Midbrain (tissue), 1 donor: Measurements from ENCODE around the gene GPR137C.
"Not testable (repeated sequence)": the region's sequence is repeated elsewhere in the genome, so short reads cannot be mapped to it uniquely, and the experiment has no call there.

Source experiments
- DNase-seq: peaks from one replicate; lab custom pipeline; 2025; lab: John Stamatoyannopoulos, UW

Gene GPR137C

DNA sequence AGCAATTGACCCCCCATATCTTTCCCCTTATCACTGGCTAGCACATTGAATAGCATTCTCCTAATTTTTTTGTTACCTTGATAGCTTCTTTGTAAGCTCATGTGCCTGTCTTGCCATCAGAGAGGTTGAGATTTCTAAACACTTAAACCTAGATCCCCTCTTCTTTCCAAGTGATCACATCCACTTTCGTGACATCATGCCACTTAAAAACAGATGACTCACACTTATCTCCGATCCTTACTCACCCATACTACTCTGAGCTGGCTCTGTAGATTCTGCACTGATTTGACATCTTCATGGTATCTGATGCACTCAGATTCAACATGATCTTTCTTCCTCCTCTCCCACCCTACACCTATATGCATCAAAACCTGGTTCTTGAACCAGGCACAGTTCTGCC, 10.5 kb downstream of the GPR137C start:
- no peak for DNase-seq

DNA sequence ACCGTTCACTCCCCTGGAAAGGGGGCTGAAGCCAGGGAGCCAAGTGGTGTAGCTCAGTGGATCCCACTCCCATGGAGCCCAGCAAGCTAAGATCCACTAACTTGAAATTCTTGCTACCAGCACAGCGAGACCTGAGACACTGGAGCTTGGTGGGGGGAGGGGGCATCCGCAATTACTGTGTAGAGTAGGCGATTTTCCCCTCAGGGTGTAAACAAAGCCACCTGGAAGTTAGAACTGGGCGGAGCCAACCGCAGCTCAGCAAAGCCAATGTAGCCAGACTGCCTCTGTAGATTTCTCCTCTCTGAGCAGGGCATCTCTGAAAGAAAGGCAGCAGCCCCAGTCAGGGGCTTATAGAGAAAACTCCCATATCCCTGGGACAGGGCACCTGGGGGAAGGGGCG, 15.8 kb downstream of the GPR137C start:
- DNase-seq: not testable (repeated sequence)

DNA sequence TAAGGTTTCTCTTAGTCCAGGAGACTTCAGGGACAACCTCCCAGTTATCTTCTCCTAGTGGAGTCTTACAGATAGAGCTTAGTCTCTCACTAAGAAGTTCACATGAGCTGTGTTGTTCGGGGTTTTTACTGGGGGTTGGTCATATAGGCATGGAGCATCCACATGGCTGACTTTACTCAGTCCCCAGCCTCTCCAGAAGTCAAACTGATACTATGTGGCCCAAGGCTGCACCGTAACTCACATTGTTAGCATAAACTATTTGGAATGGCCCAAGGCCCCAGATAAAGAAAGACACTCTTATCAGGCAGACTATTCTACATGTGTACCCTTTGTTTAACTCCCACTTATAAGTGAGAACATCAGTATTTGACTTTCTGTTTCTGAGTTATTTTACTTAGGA, 23.2 kb downstream of the GPR137C start:
- DNase-seq: no peak

DNA sequence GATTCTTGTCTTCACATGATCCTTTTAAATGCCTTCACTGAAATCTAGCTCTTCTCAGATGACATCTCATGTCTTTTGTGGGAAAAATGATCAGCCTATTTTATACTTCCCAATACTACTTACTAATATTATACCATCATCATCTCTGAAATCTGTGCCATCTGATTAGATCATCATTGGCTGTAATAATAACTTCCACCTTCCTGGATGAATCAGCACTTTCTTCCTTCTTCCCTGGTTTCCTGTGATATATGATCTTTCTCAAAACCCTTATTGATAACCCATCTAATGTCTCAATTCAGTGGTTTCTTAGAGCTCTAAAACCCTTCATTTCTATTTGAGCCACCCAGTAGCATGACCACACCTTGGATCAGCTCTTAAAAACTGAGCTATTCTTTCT, 30.9 kb downstream of the GPR137C start:
- DNase-seq: no peak

DNA sequence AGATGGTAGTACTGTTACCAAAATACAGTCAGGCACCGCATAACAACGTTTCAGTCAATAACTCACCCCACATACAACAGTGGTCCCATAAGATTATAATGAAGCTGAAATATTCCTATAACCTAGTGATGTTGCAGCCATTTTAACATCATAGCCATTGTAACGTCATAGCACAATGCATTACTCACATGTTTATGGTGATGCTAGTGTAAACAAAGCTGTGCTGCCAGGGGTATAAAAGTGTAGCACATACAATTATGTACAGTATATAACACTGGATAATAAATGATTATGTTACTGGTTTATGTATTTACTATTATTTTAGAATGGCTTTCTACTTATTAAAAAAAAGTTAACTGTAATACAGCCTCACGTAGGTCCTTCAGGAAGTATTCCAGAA, 37.0 kb downstream of the GPR137C start:
- DNase-seq: no peak

DNA sequence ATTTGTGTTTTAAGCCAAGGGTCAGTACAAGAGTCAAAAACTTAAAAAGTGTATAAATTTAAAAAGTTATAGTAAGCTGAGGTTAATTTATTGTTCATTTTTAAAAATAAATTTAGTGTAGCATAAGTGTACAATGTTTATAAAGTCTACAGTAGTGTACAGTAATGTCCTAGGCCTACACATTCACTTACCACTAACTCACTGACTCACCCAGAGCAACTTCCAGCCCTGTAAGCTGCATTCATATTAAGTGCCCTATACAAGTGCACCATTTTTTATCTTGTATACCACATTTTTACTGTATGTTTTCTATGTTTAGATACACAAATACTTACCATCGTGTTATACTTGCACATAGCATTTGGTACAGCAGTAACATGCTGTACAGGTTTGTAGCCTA, 37.7 kb downstream of the GPR137C start:
- DNase-seq: no peak

DNA sequence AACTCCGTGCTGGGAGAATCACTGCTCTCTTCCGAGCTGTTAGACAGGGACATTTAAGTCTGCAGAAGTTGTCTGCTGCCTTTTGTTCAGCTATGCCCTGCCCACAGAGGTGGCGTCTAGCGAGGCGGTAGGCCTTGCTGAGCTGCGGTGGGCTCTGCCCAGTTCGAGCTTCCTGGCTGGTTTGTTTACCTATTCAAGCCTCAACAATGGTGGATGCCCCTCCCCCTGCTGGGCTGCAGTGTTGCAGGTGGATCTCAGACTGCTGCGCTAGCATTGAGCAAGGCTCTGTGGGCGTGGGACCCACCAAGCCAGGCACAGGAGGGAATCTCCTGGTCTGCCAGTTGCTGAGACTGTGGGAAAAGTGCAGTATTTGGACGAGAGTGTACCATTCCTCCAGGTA, 43.7 kb downstream of the GPR137C start:
- DNase-seq: no peak

DNA sequence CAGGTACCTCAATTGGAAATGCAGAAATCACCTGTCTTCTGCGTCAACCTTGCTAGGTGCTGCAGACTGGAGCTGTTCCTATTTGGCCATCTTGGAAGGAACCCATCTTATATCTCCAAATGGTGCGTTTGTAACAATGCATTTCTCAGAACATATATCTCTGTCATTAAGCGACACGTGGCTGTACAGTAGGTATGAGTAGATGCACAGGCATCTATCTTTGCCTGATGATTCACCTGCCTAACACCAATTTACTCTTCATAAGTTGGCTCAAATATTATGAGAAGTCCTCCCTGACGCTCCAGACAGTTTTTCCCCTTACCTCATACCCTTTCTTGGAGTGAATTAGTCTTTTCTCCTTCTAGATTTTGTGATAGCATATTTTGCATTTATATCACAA, 44.2 kb downstream of the GPR137C start:
- DNase-seq: no peak

DNA sequence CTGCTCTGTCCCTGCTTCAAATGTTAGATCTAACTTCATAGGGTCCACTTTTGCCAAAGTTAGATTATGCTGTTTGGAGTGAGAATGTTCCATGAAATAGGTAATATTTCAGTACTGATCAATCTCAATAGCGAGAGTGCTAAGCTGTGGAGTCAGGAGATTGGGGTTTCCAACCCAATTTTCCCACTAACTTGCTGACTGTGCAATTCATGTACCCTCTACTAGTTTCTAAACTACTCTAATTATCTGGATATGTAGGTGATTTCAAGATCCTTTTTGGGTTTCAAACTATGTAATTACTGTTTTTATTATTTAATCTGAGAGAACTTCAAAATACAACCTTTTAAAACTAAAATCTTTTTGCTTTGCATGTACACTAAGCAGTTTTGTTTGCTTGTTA, 45.9 kb downstream of the GPR137C start:
- DNase-seq: no peak

DNA sequence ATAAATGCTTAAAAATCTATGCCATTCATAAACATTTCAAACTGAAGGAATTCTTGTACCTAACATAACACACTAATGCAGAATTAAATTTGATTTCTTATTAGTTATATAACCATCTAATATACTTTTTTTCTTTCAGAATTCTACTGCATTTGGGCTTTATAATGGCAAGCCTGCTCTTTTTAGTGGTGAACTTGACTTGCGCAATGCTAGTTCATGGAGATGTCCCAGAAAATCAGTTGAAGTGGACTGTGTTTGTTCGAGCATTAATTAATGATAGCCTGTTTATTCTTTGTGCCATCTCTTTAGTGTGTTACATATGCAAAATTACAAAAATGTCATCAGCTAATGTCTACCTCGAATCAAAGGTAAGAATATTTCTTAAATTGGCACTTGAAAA, 47.3 kb downstream of the GPR137C start:
- no peak for DNase-seq

DNA sequence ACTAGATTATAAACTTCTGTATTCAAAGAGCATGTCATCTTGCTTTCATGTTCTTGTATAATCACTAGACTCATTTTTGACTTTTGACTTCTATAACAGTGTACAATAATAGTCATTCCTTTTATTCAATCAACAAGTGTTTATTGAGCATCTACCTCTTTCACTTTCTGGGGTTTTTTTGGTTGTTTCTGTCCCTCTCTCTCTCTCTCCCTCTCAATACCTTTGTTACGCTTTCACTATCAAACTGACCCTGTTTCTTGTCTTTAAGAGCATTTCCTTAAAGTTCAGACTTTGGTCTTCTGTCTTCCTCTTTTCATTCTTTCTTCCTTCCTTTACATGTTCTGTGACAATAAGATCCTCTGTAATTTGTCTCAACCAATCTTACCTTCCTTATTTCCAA, 49.5 kb downstream of the GPR137C start:
- no peak for DNase-seq

DNA sequence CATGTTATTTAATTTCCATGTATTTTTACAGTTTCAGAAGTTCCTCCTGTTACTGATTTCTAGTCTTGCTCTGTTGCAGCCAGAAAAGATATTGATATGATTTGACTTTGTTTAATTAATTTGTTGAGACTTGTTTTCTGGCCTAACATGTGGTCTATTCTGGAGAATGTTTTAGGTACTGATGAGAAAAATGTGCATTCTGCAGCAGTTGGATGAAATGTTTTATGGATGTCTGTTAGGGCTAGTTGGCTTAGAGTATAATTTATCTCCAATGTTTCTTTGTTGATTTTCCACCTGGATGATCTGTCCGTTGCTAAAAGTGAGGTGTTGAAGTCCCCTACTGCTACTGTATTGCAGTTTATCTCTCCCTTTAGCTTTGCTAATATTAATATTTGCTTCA, 54.4 kb downstream of the GPR137C start:
- DNase-seq: no peak

DNA sequence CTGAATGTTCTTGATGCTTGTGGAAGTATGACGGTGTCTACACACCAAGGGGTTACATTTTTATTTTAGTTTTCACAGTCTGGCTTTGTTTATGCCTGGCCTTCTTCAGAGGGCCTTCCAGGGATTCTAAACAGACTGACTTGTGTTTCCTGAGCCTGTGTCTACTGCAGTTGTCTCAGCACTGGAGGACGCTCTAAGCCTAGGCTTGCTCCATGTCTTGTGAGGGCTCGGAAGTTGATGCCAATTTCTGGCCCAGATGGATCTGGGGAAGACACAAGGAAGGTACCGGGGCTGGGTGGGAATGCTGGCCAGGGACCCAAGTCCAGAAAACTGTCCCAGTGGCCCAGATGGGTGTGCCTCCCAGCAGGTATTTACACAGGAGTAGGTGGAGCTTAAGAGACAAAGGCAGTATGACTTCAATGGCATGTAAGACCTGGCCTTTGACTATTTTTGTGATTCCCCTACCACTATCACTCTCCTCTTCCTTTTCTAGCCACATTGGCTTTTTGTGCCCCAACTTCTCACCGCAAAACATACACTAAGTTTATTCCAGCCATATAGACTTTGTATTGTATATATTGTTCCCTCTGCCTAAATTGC, 56.9 kb downstream of the GPR137C start:
- no peak for DNase-seq

DNA sequence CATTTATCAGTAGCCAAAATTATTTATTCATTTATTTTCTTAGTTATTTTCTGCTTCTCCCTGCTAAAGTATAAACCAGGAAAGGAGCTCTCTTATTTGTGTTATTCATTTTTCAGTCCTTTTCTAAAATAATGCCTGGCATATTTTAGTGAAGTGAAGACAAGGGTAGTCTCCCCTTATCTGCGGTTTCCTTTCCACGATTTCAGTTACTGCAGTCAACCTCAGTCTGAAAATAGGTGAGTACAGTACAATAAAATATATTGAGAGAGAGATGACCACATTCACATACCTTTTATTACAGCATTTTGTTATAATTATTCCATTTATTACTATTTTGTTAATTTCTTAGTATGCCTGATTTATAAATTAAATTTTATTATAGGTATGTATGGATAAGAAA, 57.6 kb downstream of the GPR137C start:
- no peak for DNase-seq

DNA sequence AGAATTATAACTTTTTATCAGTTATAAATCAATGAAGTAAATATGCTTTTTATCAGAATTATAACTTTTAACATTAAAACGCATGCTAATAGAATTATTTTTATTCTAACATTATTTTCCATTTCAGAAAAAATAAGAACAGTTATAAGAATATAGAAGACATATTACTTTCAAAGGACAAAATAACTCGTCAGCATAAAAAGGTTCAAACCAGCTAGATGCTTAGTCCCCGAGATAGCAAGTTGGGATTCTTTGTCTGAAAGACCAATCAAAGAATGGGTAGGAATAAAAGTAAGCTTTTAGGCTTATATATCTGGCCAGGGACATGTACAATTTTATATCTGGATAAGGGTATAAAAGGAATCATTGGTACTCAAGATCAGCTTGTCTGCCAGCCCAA, 66.0 kb downstream of the GPR137C start:
- DNase-seq: no peak

DNA sequence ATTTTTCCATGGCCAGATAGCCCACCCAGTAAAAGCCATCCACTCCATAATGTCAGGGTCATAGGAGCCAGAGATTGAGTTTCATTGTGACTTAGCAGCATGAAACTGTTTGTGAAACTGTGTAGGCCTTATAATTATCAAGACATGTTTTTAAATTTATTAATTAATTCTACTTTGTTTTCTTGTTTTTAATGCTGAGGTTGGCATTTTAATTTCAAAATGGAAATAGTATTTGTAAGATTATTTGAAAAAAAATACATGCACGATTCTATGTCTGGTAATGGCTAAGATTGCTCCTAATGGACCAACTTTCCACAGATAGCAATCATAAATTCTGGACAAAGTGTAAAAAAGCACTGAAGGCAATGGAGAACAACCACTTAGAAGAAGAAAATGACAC, 67.1 kb downstream of the GPR137C start:
- no peak for DNase-seq

DNA sequence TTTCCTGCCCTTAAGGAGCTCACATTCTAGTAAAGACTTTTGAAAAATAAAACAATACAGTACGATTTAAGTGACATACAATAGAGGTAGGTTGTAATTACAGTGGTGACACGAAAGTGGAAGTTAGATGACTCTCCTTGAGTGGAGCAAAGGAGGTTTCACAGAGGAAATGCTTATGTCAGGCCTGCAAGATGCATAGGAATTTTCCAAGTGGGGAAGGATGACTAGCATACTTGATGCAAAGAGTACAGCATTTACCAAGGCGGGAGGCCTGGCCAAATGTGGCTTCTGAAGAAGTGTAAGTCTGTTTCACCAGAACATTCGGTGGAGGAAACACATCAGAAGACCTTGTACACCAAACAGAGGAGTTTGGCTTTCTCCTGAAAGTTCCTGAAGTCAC, 87.5 kb downstream of the GPR137C start:
- DNase-seq: no peak

DNA sequence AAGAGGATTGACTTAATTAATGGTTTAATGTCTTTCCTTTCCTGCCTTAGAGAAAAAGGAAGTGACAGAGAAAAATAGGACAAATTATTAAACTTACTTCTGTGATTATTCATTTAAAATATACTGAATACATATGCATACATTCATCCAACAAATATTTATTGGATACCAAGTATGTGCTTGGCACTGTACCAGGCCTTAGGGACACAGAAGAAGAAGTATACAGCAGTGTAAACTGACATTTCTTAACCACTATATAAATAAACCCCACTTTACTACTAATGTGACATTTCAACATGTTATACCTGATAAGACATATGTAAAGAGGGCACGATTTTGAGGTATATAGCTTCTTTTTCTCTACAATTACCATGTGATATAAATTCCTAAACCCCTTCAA, 89.1 kb downstream of the GPR137C start:
- no peak for DNase-seq

DNA sequence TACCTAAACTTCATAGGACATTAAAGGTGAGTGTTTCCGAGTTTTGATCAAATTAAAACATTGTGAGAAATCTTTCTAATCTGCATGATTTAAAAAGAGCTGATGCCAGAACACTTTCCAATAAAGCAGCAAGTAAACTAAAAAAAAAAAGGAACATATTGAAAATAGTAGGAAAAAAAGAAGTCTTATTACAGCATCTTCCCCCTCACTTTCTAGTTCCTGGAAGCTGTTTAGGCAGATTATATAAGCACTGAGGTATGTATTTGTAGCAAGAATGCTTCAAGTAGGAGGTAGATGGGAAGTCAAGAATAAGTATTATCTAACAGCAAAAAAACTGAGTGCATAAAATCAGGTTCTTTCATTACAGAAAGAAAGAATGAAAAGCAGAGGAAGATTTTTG, 96.9 kb downstream of the GPR137C start:
- no peak for DNase-seq

DNA sequence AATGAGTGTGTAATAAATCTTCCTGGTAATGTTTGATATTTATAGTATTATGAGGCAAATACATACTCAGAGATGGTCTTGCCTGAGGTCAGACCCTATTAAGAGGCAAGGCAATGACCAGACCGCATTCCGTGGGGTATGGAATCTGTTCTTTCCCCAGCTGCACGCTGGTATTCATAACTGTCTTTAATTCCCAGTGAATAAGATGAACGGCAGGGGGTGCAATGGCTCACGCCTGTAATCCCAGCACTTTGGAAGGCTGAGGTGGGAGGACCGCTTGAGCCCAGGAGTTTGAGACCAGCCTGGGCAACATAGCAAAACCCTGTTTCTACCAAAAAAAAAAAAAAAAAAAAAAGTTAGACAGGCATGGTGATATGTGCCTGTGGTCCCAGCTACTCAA, 98.1 kb downstream of the GPR137C start:
- DNase-seq: no peak

DNA sequence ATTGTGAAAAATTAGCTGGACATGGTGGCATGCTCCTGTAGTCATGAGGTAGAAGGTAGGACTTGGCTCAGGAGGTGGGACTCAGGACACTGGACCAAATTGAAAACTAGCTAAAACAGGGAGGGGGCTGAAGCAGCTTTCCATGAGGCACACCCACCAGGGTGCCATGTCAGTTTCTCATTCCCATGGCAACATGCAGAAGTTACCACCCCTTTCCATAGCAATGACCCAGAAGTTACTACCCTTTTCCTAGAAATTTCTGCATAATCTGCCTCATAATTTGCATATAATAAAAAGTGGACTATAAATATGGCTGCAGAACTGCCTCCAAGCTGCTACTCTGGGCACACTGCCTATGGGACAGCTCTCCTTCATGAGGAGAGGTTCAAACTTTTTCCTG, 104.3 kb downstream of the GPR137C start:
- no peak for DNase-seq

DNA sequence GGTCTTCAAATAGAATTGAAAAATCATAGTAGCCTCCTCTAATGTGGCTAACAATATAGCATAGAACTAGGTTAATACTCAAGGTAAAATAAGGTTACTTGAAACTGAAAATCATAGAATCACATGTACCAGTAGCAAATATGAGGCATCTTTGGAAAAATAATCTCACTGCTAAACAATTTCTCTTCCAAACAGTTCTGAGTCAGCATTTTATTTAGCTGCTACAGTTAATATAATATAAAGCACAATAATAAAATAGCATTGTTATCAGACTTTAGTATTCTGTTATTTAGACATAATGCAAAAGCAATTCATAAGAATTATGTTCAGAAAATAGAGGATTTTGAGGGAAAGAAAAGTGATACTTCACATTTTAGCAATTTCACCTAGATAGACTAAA, 107.7 kb downstream of the GPR137C start:
- no peak for DNase-seq

DNA sequence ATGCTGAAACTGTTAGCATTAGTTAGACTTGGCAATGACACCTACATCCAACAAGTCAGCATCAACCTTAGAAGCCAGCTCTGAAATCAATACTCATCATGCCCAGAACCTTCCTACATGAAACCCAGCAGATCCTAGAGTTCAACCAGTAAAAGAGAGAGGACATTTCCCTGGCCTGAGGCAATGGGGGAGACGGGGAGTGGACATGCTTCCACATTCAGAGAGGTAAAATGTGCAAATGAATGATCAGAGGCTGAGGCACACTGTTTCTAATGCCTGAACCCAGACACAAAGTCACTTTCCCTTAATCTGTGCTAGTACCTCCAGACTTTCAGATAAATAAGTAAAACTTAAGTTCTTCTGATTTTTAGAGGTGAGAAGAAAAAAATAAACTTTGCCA, 108.2 kb downstream of the GPR137C start:
- no peak for DNase-seq

DNA sequence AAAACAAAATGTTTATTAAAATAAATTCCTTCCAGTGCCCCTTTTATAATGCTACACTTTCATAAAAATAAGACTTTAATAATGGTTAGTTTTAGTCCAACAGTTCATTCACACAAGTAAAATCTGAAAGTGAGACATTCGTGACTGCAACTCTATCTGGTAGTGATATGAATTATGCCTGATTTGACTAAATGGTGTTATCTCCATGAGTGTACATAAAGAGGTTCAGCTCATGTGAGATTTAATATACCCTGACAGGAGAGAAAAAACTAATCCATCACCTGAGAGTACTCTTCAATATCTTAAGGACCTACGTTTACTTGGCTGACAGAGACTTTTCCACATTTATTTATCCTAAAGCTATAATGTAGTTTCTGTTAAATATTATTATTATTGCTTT, 108.7 kb downstream of the GPR137C start:
- DNase-seq: no peak

DNA sequence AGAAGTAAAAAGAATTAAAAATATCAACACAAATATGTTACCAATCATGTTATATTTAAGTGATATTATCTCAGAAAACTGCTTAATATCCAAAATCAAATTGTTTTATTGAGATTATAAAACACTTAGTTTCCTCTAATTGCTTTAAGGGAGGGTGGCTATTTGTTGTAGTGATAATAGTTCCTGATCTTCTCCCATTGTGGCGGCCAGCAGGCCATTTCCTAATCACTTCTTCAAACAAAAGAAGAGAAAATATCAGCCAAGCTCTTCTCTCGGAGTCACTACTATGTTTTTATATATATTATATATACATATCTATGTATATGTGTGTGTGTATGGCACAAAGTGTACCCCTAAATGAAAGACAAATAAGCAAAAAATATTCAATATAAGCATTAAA, 111.2 kb downstream of the GPR137C start:
- no peak for DNase-seq
